Measurements from ENCODE around the gene RECQL. TPM values are rescaled to one million over a fixed set of nuclear protein-coding genes. Genes with fewer than 3 reads are reported as not detected.

RECQL gene
- total RNA-seq, 4 donors from 2014 or later = 7.3 to 25.8 (median 21.4) TPM

DNA sequence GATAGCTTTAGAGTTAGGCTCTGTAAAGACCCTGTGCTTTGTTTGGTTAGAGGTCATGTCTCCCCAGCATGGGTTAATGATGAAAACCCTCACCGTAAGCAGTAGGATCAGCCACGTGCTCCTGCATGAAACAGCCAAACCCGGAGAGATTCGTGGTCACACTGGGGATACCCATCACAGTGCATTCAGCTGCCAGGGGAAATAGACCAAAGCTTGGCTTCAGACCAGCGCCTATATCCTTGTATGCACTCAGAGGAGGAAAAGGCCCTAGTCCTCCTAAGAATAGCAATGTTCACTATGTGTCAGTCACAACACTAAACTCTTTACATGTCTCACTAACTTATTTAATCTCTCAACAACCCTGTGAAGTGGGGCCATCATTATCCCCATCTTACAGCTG is 41.0 kb upstream of the RECQL start:
- no peak for DNase-seq (ENCODE audit: low spot score in 2 of 2)
- WGBS, 2 donors = 55 to 62% methylated on average over 5 of the region's 5 CpGs
- TF ChIP-seq, protein P1, sequence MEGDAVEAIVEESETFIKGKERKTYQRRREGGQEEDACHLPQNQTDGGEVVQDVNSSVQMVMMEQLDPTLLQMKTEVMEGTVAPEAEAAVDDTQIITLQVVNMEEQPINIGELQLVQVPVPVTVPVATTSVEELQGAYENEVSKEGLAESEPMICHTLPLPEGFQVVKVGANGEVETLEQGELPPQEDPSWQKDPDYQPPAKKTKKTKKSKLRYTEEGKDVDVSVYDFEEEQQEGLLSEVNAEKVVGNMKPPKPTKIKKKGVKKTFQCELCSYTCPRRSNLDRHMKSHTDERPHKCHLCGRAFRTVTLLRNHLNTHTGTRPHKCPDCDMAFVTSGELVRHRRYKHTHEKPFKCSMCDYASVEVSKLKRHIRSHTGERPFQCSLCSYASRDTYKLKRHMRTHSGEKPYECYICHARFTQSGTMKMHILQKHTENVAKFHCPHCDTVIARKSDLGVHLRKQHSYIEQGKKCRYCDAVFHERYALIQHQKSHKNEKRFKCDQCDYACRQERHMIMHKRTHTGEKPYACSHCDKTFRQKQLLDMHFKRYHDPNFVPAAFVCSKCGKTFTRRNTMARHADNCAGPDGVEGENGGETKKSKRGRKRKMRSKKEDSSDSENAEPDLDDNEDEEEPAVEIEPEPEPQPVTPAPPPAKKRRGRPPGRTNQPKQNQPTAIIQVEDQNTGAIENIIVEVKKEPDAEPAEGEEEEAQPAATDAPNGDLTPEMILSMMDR (IDR thresholded peaks at IDR 0.05) = no peak
- no peak for TF ChIP-seq POLR2A (IDR thresholded peaks at IDR 0.05)
- no peak overlapping the region for H3K4me3 ChIP-seq (ENCODE audit: low read depth, poor library complexity, severe bottlenecking)
- intact Hi-C loops (cut with DNase I; ENCODE audit: low total_unique reads) = no loop called here

DNA sequence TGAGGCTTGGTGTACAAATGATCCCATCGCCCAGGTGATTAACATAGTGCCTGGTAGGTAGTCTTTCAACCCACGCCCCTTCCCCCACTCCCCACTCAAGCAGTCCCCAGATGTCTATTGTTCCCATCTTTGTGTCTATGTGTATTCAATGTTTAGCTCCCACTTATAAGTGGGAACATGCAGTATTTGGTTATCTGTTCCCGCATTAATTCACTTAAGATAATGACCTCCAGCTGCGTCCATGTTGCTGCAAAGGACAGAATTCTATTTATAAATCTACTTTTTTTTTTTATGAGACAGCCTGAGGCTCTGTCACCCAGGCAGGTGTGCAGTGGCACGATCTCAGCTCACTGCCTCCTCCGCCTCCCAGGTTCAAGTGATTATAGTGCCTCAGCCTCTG is 40.3 kb upstream of the RECQL start:
- WGBS, 2 donors = 73 to 80% methylated on average over 6 of the region's 6 CpGs
- H3K4me3 ChIP-seq (ENCODE audit: low read depth, poor library complexity, severe bottlenecking) = no peak overlapping the region
- TF ChIP-seq, protein P1 (IDR thresholded peaks at IDR 0.05) = no peak
- no peak for TF ChIP-seq POLR2A (IDR thresholded peaks at IDR 0.05)
- DNase-seq (ENCODE audit: low spot score in 2 of 2) = no peak
- intact Hi-C loops (cut with DNase I; ENCODE audit: low total_unique reads) = no loop called here

DNA sequence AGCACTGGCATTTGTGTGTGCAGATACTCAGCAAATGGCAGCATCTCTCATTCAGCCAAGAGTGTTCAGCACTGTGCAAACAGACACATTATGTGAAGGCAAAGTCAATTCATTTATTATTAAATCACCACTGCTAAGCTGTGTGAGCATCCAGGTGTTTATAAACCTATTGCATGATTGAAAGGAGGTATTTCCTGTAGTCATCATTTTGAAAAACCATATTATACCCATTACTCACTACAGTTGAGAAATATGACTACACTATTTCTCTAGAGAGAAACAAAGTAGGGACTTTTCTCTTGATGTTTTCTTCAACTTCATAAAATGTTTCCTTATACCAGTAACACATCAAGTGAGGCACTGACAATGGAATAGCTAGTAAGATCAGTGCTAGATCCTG is 38.4 kb upstream of the RECQL start:
- no peak for TF ChIP-seq POLR2A (IDR thresholded peaks at IDR 0.05)
- intact Hi-C loops (cut with DNase I; ENCODE audit: low total_unique reads) = no loop called here

DNA sequence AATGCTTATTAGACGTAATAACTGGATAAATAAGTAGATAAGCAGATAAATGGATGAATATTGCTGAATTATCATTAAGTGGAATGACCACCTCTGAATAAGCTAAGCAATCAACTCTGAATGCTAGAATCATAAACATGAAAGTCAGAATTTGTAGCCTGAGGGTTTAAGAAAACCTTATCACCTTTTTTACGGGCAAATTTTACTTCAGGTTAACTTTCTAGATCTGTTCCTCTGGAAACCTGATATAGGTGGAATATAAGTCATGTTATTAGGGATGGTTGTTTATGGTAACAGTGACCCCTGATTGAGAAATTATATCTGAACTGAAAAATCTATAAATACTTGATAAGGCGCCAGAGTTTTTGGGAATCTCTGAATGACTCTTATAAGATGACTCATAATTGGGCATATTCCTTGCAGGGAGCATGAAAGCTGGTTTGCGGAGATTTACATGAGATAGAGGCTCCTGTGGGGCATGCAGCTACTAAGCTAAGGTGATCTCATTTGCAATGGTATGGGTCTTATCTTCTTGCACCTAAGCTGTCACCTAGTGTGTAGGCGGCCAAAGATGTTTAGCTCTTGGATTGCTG is 36.7 kb upstream of the RECQL start:
- H3K4me3 ChIP-seq (ENCODE audit: low read depth, poor library complexity, severe bottlenecking) = no peak overlapping the region
- intact Hi-C loops (cut with DNase I; ENCODE audit: low total_unique reads) = no loop called here
- TF ChIP-seq, protein P1 (IDR thresholded peaks at IDR 0.05) = no peak
- TF ChIP-seq POLR2A (IDR thresholded peaks at IDR 0.05) = no peak
- WGBS, 2 donors = 60 to 61% methylated on average over 5 of the region's 5 CpGs
- no peak for DNase-seq (ENCODE audit: low spot score in 2 of 2)

More for the DNA sequence above, 38.4 kb upstream of the RECQL start:
- H3K4me3 ChIP-seq (ENCODE audit: low read depth, poor library complexity, severe bottlenecking) = no peak overlapping the region
- no peak for DNase-seq (ENCODE audit: low spot score in 2 of 2)

DNA sequence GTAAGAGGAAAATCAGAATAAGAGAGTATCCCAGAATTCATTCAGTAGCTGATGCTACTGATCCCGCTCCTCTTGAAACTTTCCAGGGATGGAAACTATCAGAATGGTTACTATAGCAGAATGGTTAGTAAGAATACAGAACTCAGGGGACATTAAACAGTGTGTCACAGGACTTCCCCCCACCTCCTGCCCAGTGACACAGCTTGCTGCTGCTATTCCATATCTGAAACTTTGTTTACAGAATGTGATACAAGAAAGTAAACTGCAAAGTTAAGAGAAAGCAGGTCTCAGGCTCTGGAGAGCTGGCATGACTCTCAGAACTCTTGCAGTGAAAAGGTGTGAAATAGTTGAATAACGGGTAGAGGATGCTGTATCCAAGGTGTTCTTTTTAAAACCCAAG is 28.0 kb upstream of the RECQL start:
- intact Hi-C loops (cut with DNase I; ENCODE audit: low total_unique reads) = no loop called here
- no peak overlapping the region for H3K4me3 ChIP-seq (ENCODE audit: low read depth, poor library complexity, severe bottlenecking)
- TF ChIP-seq POLR2A (IDR thresholded peaks at IDR 0.05) = no peak
- TF ChIP-seq, protein P1 (IDR thresholded peaks at IDR 0.05) = no peak
- 76 to 79% methylated on average over 2 of the region's 2 CpGs for WGBS, 2 donors
- no peak for DNase-seq (ENCODE audit: low spot score in 2 of 2)

DNA sequence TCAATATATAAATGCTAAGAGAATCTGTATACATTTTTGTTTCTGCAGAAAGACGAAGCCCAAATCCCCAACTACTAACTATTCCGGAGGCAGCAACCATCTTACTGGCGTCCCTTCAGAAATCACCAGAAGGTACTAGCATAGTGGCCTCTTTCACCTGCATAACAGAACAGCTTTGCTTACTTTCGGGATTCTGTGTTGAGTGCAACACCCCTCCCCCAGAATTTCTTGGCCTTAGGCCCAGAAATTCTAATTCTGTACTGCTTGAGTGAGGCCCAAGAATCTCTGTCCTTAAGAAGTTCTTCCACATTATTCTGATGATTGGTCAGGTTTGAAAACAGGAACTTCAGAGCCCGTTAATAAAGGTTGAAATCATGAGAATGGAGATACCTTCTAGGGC is 27.5 kb upstream of the RECQL start:
- DNase-seq (ENCODE audit: low spot score in 2 of 2) = no peak
- 78 to 80% methylated on average over 5 of the region's 5 CpGs for WGBS, 2 donors
- H3K4me3 ChIP-seq (ENCODE audit: low read depth, poor library complexity, severe bottlenecking) = no peak overlapping the region
- intact Hi-C loops (cut with DNase I; ENCODE audit: low total_unique reads) = no loop called here
- TF ChIP-seq POLR2A (IDR thresholded peaks at IDR 0.05) = no peak
- TF ChIP-seq, protein P1 (IDR thresholded peaks at IDR 0.05) = no peak

All from lower leg skin (tissue), 4 donors.